NB4 (cell line): ENCODE results near the gene NUP214.

Experiments used
- CTCF ChIP-seq: IDR thresholded peaks from one replicate; pipeline ENCODE4 v1.5.1; 2012; ENCODE audit warnings: low read depth, low read length
- MAX ChIP-seq: IDR thresholded peaks from 2 replicates; pipeline ENCODE4 v1.6.1; 2011; ENCODE audit warnings: low read depth, low read length
- POLR2A ChIP-seq: IDR thresholded peaks from 2 replicates; pipeline ENCODE4 v1.6.1; 2011; ENCODE audit warnings: mild to moderate bottlenecking; ENCODE audit not compliant: insufficient read length; ENCODE audit errors: extremely low read depth

GRCh38 chr9:131257266-131258025 lies 132.1 kb downstream of the NUP214 start:
- TF ChIP-seq CTCF (no peak), POLR2A (no peak), MAX (no peak)
